A549 (cell line): ENCODE measurements around the gene BAHCC1. TPM values are rescaled to one million over a fixed set of nuclear protein-coding genes. Genes with fewer than 3 reads are reported as not detected.
A peak's percentile ranks its signal among the peaks of the same experiment; 100 is the strongest.

Experiments
- ATAC-seq, 2 experiments: fragments of 200-7000 bp in 1 of 2; fragments of >200 bp in 1 of 2; cut with Nextera tagmentation in 1 of 2; cut with Tn5 transposase in 1 of 2; 3 replicates each; pipeline versions ENCODE4 v1.8.0 to v1.9.1; 2018 to 2020; ENCODE audit warnings: mild to moderate bottlenecking in 1 of 2, moderate library complexity in 1 of 2
- CTCF ChIA-PET: fragments of 300-600 bp; sonication (Branson Sonifier 250); formaldehyde crosslinking; extraction: SDS; loops from one replicate; lab custom pipeline; 2021; ENCODE audit warnings: antibody characterized with exemption, inconsistent platforms; lab: Yijun Ruan, JAX
- POLR2A ChIA-PET: fragments of 350-600 bp; formaldehyde crosslinking; extraction: SDS; loops from one replicate; lab custom pipeline; 2021; ENCODE audit warnings: antibody characterized with exemption, inconsistent platforms; lab: Yijun Ruan, JAX
- DNase-seq, 2 experiments: peaks; one replicate each; pipeline versions ENCODE4 v3.0.0 to v3.0.0-alpha.2; 2011 to 2016; ENCODE audit warnings: low read depth in 1 of 2, low spot score in 1 of 2
- FAIRE-seq: peaks from 2 replicates; lab custom pipeline; 2011; peaks lifted over from hg19 to GRCh38; lab: Jason Lieb, UNC
- H3K27ac ChIP-seq, 2 experiments: fragments of >200 bp; sonication (Bioruptor Twin); formaldehyde crosslinking; 3 replicates each; pipeline ENCODE4 v1.5.1; 2016 to 2017
- H3K4me1 ChIP-seq: fragments of >200 bp; sonication (Bioruptor Twin); formaldehyde crosslinking; 3 replicates; pipeline ENCODE4 v1.6.1; 2016
- H3K4me2 ChIP-seq: fragments of >200 bp; sonication (Bioruptor Twin); formaldehyde crosslinking; 3 replicates; pipeline ENCODE4 v1.6.1; 2016
- H3K4me3 ChIP-seq: fragments of >200 bp; sonication (Bioruptor Twin); formaldehyde crosslinking; 3 replicates; pipeline ENCODE4 v1.5.1; 2016
- H3K9me3 ChIP-seq: fragments of >200 bp; sonication (Bioruptor Twin); formaldehyde crosslinking; 3 replicates; pipeline ENCODE4 v1.6.1; 2016
- ATOH8 ChIP-seq: fragments of 250-450 bp; sonication (Bioruptor Pico); IDR thresholded peaks from 2 replicates; pipeline ENCODE4 v1.5.0; 2020; ENCODE audit warnings: low read depth, mild to moderate bottlenecking, moderate library complexity
- CBX8 ChIP-seq: fragments of 200-600 bp; sonication (generic); IDR thresholded peaks from 2 replicates; pipeline ENCODE4 v1.6.1; 2016
- E2F6 ChIP-seq: IDR thresholded peaks from 2 replicates; pipeline ENCODE4 v1.6.1; 2012; ENCODE audit warnings: low read depth, borderline replicate concordance
- ESRRA ChIP-seq: fragments of 150-350 bp; IDR thresholded peaks from 2 replicates; pipeline ENCODE4 v1.6.1; 2014; ENCODE audit warnings: mild to moderate bottlenecking, low read length, borderline replicate concordance
- FOSB ChIP-seq: fragments of 250-450 bp; sonication (Bioruptor Pico); IDR thresholded peaks from 2 replicates; pipeline ENCODE4 v1.5.0; 2020; ENCODE audit warnings: mild to moderate bottlenecking, moderate library complexity
- FOSL2 ChIP-seq, 2 experiments: fragments of 450-650 bp in 1 of 2; fragments of >200 bp in 1 of 2; sonication (Bioruptor Twin) in 1 of 2; formaldehyde crosslinking; IDR thresholded peaks; 2 replicates each; pipeline versions ENCODE4 v1.5.0 to v1.6.1; 2016 to 2020; ENCODE audit warnings: mild to moderate bottlenecking in 1 of 2, moderate library complexity in 1 of 2
- GATA3 ChIP-seq: IDR thresholded peaks from 2 replicates; pipeline ENCODE4 v1.6.1; 2012; ENCODE audit warnings: borderline replicate concordance
- HOXA7 ChIP-seq: fragments of 250-450 bp; sonication (Bioruptor Pico); IDR thresholded peaks from 2 replicates; pipeline ENCODE4 v1.5.0; 2020; ENCODE audit warnings: mild to moderate bottlenecking, moderate library complexity
- HOXB13 ChIP-seq: fragments of 250-450 bp; sonication (Bioruptor Pico); IDR thresholded peaks from 2 replicates; pipeline ENCODE4 v1.5.0; 2020; ENCODE audit warnings: low read depth, mild to moderate bottlenecking, moderate library complexity
- HOXB5 ChIP-seq: fragments of 250-450 bp; sonication (Bioruptor Pico); IDR thresholded peaks from 2 replicates; pipeline ENCODE4 v1.5.0; 2020; ENCODE audit warnings: mild to moderate bottlenecking, moderate library complexity
- JUNB ChIP-seq: fragments of >200 bp; sonication (Bioruptor Twin); formaldehyde crosslinking; IDR thresholded peaks from 2 replicates; pipeline ENCODE4 v1.6.1; 2016
- KDM5A ChIP-seq: fragments of 200-600 bp; sonication (generic); IDR thresholded peaks from 2 replicates; pipeline ENCODE4 v1.6.1; 2016; ENCODE audit warnings: antibody characterized with exemption, mild to moderate bottlenecking
- NPAS2 ChIP-seq: fragments of 250-450 bp; sonication (Bioruptor Pico); IDR thresholded peaks from 2 replicates; pipeline ENCODE4 v1.8.0; 2022; ENCODE audit warnings: mild to moderate bottlenecking, moderate library complexity, borderline replicate concordance
- PBX3 ChIP-seq: IDR thresholded peaks from 2 replicates; pipeline ENCODE4 v1.6.1; 2012
- POLR2A ChIP-seq: IDR thresholded peaks from 2 replicates; pipeline ENCODE4 v1.6.1; 2012; ENCODE audit warnings: mild to moderate bottlenecking, low read length
- POLR2AphosphoS2 ChIP-seq: conservative IDR thresholded peaks from 2 replicates; pipeline ENCODE4 v1.6.1; 2012; ENCODE audit warnings: low read length, improper control_type of control experiment, inconsistent platforms
- RARB ChIP-seq: fragments of 250-450 bp; sonication (Bioruptor Pico); IDR thresholded peaks from 2 replicates; pipeline ENCODE4 v1.8.0; 2021; ENCODE audit warnings: mild to moderate bottlenecking, moderate library complexity
- RNF2 ChIP-seq: fragments of 200-600 bp; sonication (generic); IDR thresholded peaks from 2 replicates; pipeline ENCODE4 v1.6.1; 2016; ENCODE audit warnings: low read depth, mild to moderate bottlenecking, antibody characterized with exemption, moderate library complexity, borderline replicate concordance
- SMC3 ChIP-seq: fragments of >200 bp; sonication (Bioruptor Twin); formaldehyde crosslinking; IDR thresholded peaks from 3 replicates; pipeline ENCODE4 v1.6.1; 2018; ENCODE audit warnings: inconsistent platforms
- SREBF2 ChIP-seq: fragments of 450-650 bp; IDR thresholded peaks from 2 replicates; pipeline ENCODE4 v1.6.1; 2014; ENCODE audit warnings: mild to moderate bottlenecking, moderate library complexity
- TFCP2L1 ChIP-seq: fragments of 250-450 bp; sonication (Bioruptor Pico); IDR thresholded peaks from 2 replicates; pipeline ENCODE4 v1.5.0; 2021; ENCODE audit warnings: mild to moderate bottlenecking
- TP53 ChIP-seq: fragments of 250-450 bp; sonication (Bioruptor Pico); IDR thresholded peaks from 2 replicates; pipeline ENCODE4 v1.5.0; 2021; ENCODE audit warnings: mild to moderate bottlenecking, moderate library complexity
- USF2 ChIP-seq: fragments of 450-650 bp; IDR thresholded peaks from 2 replicates; pipeline ENCODE4 v1.6.1; 2014; ENCODE audit warnings: antibody characterized with exemption
- ZC3H11A ChIP-seq: fragments of 450-650 bp; IDR thresholded peaks from 2 replicates; pipeline ENCODE4 v1.6.1; 2014; ENCODE audit warnings: antibody characterized with exemption, mild to moderate bottlenecking
- ZSCAN20 ChIP-seq: fragments of 250-450 bp; sonication (Bioruptor Pico); IDR thresholded peaks from 2 replicates; pipeline ENCODE4 v1.8.0; 2022; ENCODE audit warnings: mild to moderate bottlenecking, moderate library complexity
- WGBS: methylation state at CpG from one replicate; pipeline ENCODE4 v1.1.6; 2017; ENCODE audit errors: missing lambda C conversion rate; 5-methylcytosine and 5-hydroxymethylcytosine counted together
- polyA plus RNA-seq, 4 experiments: library from polyadenylated mRNA; depleted of rRNA in 3 of 4; stranded (reverse); fragments of >200 nt; fragmentation: RNase III in 1 of 4; extraction: RNeasy Plus Mini Kit Qiagen cat#74134 plus additional on column Dnase treatment in 1 of 4; gene quantifications; 2 replicates in 3 of 4; 3 replicates in 1 of 4; pipeline ENCODE4 v1.2.3, GENCODE V29; 2011 to 2017
- TF ChIP-seq, protein P1 (sequence below): fragments of 250-450 bp; sonication (Bioruptor Pico); IDR thresholded peaks from 2 replicates; pipeline ENCODE4 v1.5.0; 2021; ENCODE audit warnings: mild to moderate bottlenecking, moderate library complexity, borderline replicate concordance

BAHCC1 gene
- polyA plus RNA-seq, 2 of the 4 experiments (the other 2 are of a cell fraction), result 2.6 to 5.8 TPM

- TF ChIP-seq SREBF2, result no peak
- TF ChIP-seq HOXB5, result no peak
- TF ChIP-seq, protein P1, sequence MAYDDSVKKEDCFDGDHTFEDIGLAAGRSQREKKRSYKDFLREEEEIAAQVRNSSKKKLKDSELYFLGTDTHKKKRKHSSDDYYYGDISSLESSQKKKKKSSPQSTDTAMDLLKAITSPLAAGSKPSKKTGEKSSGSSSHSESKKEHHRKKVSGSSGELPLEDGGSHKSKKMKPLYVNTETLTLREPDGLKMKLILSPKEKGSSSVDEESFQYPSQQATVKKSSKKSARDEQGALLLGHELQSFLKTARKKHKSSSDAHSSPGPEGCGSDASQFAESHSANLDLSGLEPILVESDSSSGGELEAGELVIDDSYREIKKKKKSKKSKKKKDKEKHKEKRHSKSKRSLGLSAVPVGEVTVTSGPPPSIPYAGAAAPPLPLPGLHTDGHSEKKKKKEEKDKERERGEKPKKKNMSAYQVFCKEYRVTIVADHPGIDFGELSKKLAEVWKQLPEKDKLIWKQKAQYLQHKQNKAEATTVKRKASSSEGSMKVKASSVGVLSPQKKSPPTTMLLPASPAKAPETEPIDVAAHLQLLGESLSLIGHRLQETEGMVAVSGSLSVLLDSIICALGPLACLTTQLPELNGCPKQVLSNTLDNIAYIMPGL, result no peak
- peak; percentile 5; the same call in 1 of the 2 replicates for TF ChIP-seq KDM5A
- no peak for TF ChIP-seq ESRRA
- TF ChIP-seq HOXA7 (CRISPR knock-in tag), result no peak
- TF ChIP-seq ZC3H11A, result no peak
- peak; percentile 28; the same call in 1 of the 2 replicates for TF ChIP-seq TFCP2L1
- TF ChIP-seq FOSB, result no peak
These were observed 115.7 kb downstream of the BAHCC1 start (continued) for GRCh38 chr17:81510785-81511553.

- H3K4me1 ChIP-seq, result peaks cover 16% of the 10 kb centered on the region
- H3K4me3 ChIP-seq, result peak overlapping the region; percentile 83
- ATAC-seq, result no peak
- ChIA-PET CTCF (interaction anchor here (1.0 to 2.4 kb wide), 5 partner anchors 109 to 258 kb away, joined by 4 to 7 read pairs (median 5); no protein-coding TSS in a partner anchor), POLR2A (interaction anchor here (0.6 to 2.1 kb wide), 4 partner anchors 27 to 141 kb away, joined by 3 to 8 read pairs (median 6); partner anchors contain the start of gene FAAP100)
- WGBS, result 3% methylated on average over 9 of the region's 9 CpGs
- no peak for DNase-seq
- FAIRE-seq, result no peak
- H3K9me3 ChIP-seq, result no peaks in the 10 kb centered on the region
- H3K27ac ChIP-seq, result peak overlapping the region; percentile 99
- H3K4me2 ChIP-seq, result peak overlapping the region; percentile 82
- TF ChIP-seq PBX3, result no peak; the same call in 1 of the 2 replicates
- 0 out of 2 replicates have a peak, but pooled peaks have one; percentile 8 for TF ChIP-seq RNF2
These were observed 116.2 kb downstream of the BAHCC1 start for GRCh38 chr17:81511554-81511803.

- WGBS, result 2% methylated on average over 47 of the region's 62 CpGs
- peak overlapping the region; percentile 82 for H3K4me2 ChIP-seq
- FAIRE-seq (no peak), DNase-seq (peak in 1 of 2 experiments; percentile 64), ATAC-seq (peak; percentile 0 to 2; a peak in 3 of 6 replicates)
- peak overlapping the region; percentile 83 for H3K4me3 ChIP-seq
- peaks cover 21% of the 10 kb centered on the region for H3K4me1 ChIP-seq
- peak overlapping the region; percentile 99 for H3K27ac ChIP-seq
- ChIA-PET POLR2A (interaction anchor here (0.5 to 2.1 kb wide), 9 partner anchors 12 to 336 kb away, joined by 3 to 8 read pairs (median 6); partner anchors contain the start of genes BAHCC1 and FAAP100), CTCF (interaction anchor here (0.7 to 4.7 kb wide), 4 partner anchors 28 to 257 kb away, joined by 4 to 18 read pairs (median 6); no protein-coding TSS in a partner anchor)
- H3K9me3 ChIP-seq, result no peaks in the 10 kb centered on the region
- TF ChIP-seq KDM5A (no peak), CBX8 (no peak), ZC3H11A (no peak), ZSCAN20 (CRISPR knock-in tag) (no peak), HOXB13 (CRISPR knock-in tag) (0 out of 2 replicates have a peak, but pooled peaks have one; percentile 28), USF2 (no peak), POLR2A (peak; percentile 24), RARB (peak; percentile 86; the same call in 1 of the 2 replicates), E2F6 (peak; percentile 29; the same call in 1 of the 2 replicates), NPAS2 (no peak), FOSB (peak; percentile 96), SMC3 (no peak), GATA3 (no peak; the same call in 1 of the 2 replicates), PBX3 (peak; percentile 67), POLR2AphosphoS2 (0 out of 2 replicates have a peak, but pooled peaks have one; percentile 1), JUNB (no peak), FOSL2 (IDR thresholded peaks at IDR 0.05) (no peak), FOSL2 (CRISPR knock-in tag; IDR thresholded peaks at IDR 0.05) (peak; percentile 17), TP53 (peak; percentile 96), ATOH8 (no peak)
These were observed 116.7 kb downstream of the BAHCC1 start for GRCh38 chr17:81511804-81512561.
